HCT116 (cell line): ENCODE data around the gene OR2B6. TPM values are rescaled to one million over a fixed set of nuclear protein-coding genes. Genes with fewer than 3 reads are reported as not detected.

ENCODE experiments used
- ATAC-seq: fragments of 200-7000 bp; cut with Tn5 transposase; 2 replicates; pipeline ENCODE4 v1.9.1; 2020; ENCODE audit warnings: mild to moderate bottlenecking, moderate library complexity
- BruUV-seq: library from RNA; stranded (reverse); fragments of 400-500 nt; replicated peaks from 2 replicates; lab custom pipeline; 2021; lab: Mats Ljungman, UMichigan
- CTCF ChIA-PET: fragments of 300-600 bp; sonication (Branson Sonifier 250); formaldehyde crosslinking; loops from one replicate; lab custom pipeline; 2021; ENCODE audit warnings: antibody characterized with exemption; lab: Charles Lee
- POLR2A ChIA-PET: fragments of 300-600, 350-600 bp; sonication (Branson Sonifier 250); formaldehyde crosslinking; loops from one replicate; lab custom pipeline; 2021; ENCODE audit warnings: antibody characterized with exemption; lab: Charles Lee
- RAD21 ChIA-PET, 2 experiments: fragments of 300-600 bp; sonication (Branson Sonifier 250); formaldehyde crosslinking; loops; one replicate each; lab custom pipeline; 2023; ENCODE audit warnings: low total read pairs in 2 of 2; ENCODE audit not compliant: uncharacterized antibody in 2 of 2, unreplicated experiment in 2 of 2, low non-redundant PET in 1 of 2; lab: Charles Lee
- DNase-seq: peaks from one replicate; pipeline ENCODE4 v3.0.0-alpha.2; 2010; ENCODE audit warnings: low read depth, low spot score
- H2AFZ ChIP-seq: fragments of 200-600 bp; shearing (Covaris generic), sonication (generic); 2 replicates; pipeline ENCODE4 v1.6.1; 2017; ENCODE audit warnings: low read depth, mixed run types, mixed read lengths, antibody characterized with exemption, low read length; ENCODE audit not compliant: poor library complexity, severe bottlenecking
- H3K27ac ChIP-seq: 2 replicates; pipeline ENCODE4 v1.5.1; 2012; ENCODE audit warnings: low read depth, low read length
- H3K27me3 ChIP-seq: fragments of 200-600 bp; sonication (generic); 2 replicates; pipeline ENCODE4 v1.6.1; 2016; ENCODE audit warnings: mixed run types, low read length, mixed read lengths; ENCODE audit not compliant: insufficient read depth
- H3K36me3 ChIP-seq, 2 experiments: fragments of 200-500 bp in 1 of 2; fragments of 200-600 bp in 1 of 2; sonication (Bioruptor generic) in 1 of 2; sonication (generic) in 1 of 2; 2 replicates each; pipeline versions ENCODE4 v1.5.1 to v1.6.1; 2014 to 2016; ENCODE audit warnings: low read length in 2 of 2, inconsistent platforms in 1 of 2, mixed read lengths in 1 of 2, mixed run types in 1 of 2; ENCODE audit not compliant: insufficient read depth in 2 of 2, control insufficient read depth in 1 of 2
- H3K4me1 ChIP-seq, 2 experiments: fragments of 200-600 bp in 1 of 2; sonication (generic) in 1 of 2; 2 replicates each; pipeline versions ENCODE4 v1.5.1 to v1.6.1; 2012 to 2017; ENCODE audit warnings: low read length in 2 of 2, inconsistent platforms in 1 of 2, mild to moderate bottlenecking in 1 of 2, mixed read lengths in 1 of 2, mixed run types in 1 of 2, moderate library complexity in 1 of 2; ENCODE audit not compliant: insufficient read depth in 2 of 2, control insufficient read depth in 1 of 2
- H3K4me2 ChIP-seq: fragments of 200-600 bp; sonication (generic); 2 replicates; pipeline ENCODE4 v1.6.1; 2017; ENCODE audit warnings: mixed run types, low read length, mixed read lengths
- H3K4me3 ChIP-seq, 2 experiments: fragments of 200-600 bp in 1 of 2; sonication (generic) in 1 of 2; replicated peaks in 1 of 2; 2 replicates each; pipeline ENCODE4 v1.5.1; 2011 to 2016; ENCODE audit warnings: low read length in 2 of 2, control low read depth in 1 of 2, low read depth in 1 of 2, mild to moderate bottlenecking in 1 of 2, mixed read lengths in 1 of 2, mixed run types in 1 of 2
- H3K79me2 ChIP-seq: fragments of 200-600 bp; sonication (generic); 2 replicates; pipeline ENCODE4 v1.6.1; 2017; ENCODE audit warnings: mild to moderate bottlenecking, mixed run types, low read length, moderate library complexity, mixed read lengths; ENCODE audit not compliant: insufficient read depth
- H3K9ac ChIP-seq: fragments of 200-600 bp; sonication (generic); 2 replicates; pipeline ENCODE4 v1.6.1; 2016; ENCODE audit warnings: low read length, mixed read lengths
- H3K9me2 ChIP-seq: fragments of 200-600 bp; sonication (generic), shearing (Covaris generic); 2 replicates; pipeline ENCODE4 v1.6.1; 2017; ENCODE audit warnings: mixed run types, mild to moderate bottlenecking, moderate library complexity; ENCODE audit not compliant: insufficient read depth
- H3K9me3 ChIP-seq, 2 experiments: fragments of 200-500 bp in 1 of 2; fragments of 200-600 bp in 1 of 2; sonication (Bioruptor generic) in 1 of 2; sonication (generic) in 1 of 2; 2 replicates each; pipeline ENCODE4 v1.6.1; 2014 to 2017; ENCODE audit warnings: low read length in 2 of 2, mixed read lengths in 2 of 2, inconsistent platforms in 1 of 2, low read depth in 1 of 2, mild to moderate bottlenecking in 1 of 2, mixed run types in 1 of 2, moderate library complexity in 1 of 2; ENCODE audit not compliant: control insufficient read depth in 1 of 2, insufficient read depth in 1 of 2
- H4K20me1 ChIP-seq: fragments of 200-600 bp; sonication (generic), shearing (Covaris generic); 2 replicates; pipeline ENCODE4 v1.6.1; 2017; ENCODE audit warnings: mixed run types, mild to moderate bottlenecking, moderate library complexity; ENCODE audit not compliant: insufficient read depth
- CBX3 ChIP-seq: IDR thresholded peaks from 2 replicates; pipeline ENCODE4 v1.6.1; 2012; ENCODE audit warnings: low read depth
- ELF1 ChIP-seq: IDR thresholded peaks from 2 replicates; pipeline ENCODE4 v1.6.1; 2012; ENCODE audit warnings: low read depth, borderline replicate concordance
- MAX ChIP-seq: IDR thresholded peaks from 2 replicates; pipeline ENCODE4 v1.6.1; 2012
- POLR2AphosphoS5 ChIP-seq: IDR thresholded peaks from 2 replicates; pipeline ENCODE4 v1.6.1; 2011; ENCODE audit warnings: mild to moderate bottlenecking, low read depth, low read length, moderate library complexity
- SRF ChIP-seq: IDR thresholded peaks from 2 replicates; pipeline ENCODE4 v1.6.1; 2012; ENCODE audit warnings: low read depth
- ZFX ChIP-seq: fragments of 450-650 bp; IDR thresholded peaks from 2 replicates; pipeline ENCODE4 v1.6.1; 2017
- intact Hi-C: fragments of 100-400 bp; cut with micrococcal nuclease; formaldehyde crosslinking; loops from 2 replicates; pipeline ENCODE4 v1.10.0; 2022
- total RNA-seq: library from RNA; stranded (reverse); gene quantifications from one replicate; pipeline ENCODE4 v1.2.1, GENCODE V29; 2021; ENCODE audit not compliant: unreplicated experiment

OR2B6 gene
- total RNA-seq, 1 experiment from 2014 or later = 0.25 TPM

GRCh38 chr6:27966816-27967426, 9.9 kb downstream of the OR2B6 start:
- Histone ChIP-seq H3K4me1 (no peaks in the 10 kb centered on the region), H3K27me3 (no peaks in the 10 kb centered on the region), H4K20me1 (no peaks in the 10 kb centered on the region), H3K9me2 (no peaks in the 10 kb centered on the region), H3K9me3 (no peaks in the 10 kb centered on the region; a peak in 1 of 4 replicates), H3K4me3 (no peak overlapping the region), H3K27ac (no peak overlapping the region), H2AFZ (no peak overlapping the region), H3K79me2 (no peaks in the 10 kb centered on the region), H3K36me3 (no peaks in the 10 kb centered on the region), H3K9ac (no peak overlapping the region), H3K4me2 (no peak overlapping the region)
- RAD21 ChIA-PET = no interaction called here
- TF ChIP-seq SRF (no peak), MAX (no peak), POLR2AphosphoS5 (no peak), ELF1 (no peak)
- no peak for ATAC-seq
- DNase-seq = no peak
- CTCF ChIA-PET = no interaction called here
- intact Hi-C loops = no loop called here
- POLR2A ChIA-PET = interaction anchor here (1.3 kb wide), 1 partner anchor 10 kb away, joined by 3 read pairs; no protein-coding TSS in a partner anchor
- BruUV-seq = no TSS peak

GRCh38 chr6:27970444-27970843, 13.4 kb downstream of the OR2B6 start:
- no peaks in the 10 kb centered on the region for H3K27me3 ChIP-seq
- H3K27ac ChIP-seq = no peak overlapping the region
- ChIA-PET RAD21 (no interaction called here), POLR2A (no interaction called here), CTCF (no interaction called here)
- H3K9ac ChIP-seq = no peak overlapping the region
- H3K9me2 ChIP-seq = no peaks in the 10 kb centered on the region
- H3K4me3 ChIP-seq = no peak overlapping the region
- H3K36me3 ChIP-seq = no peaks in the 10 kb centered on the region
- H3K4me1 ChIP-seq = no peaks in the 10 kb centered on the region
- H3K4me2 ChIP-seq = no peak overlapping the region
- ATAC-seq (no peak), DNase-seq (no peak)
- H3K79me2 ChIP-seq = no peaks in the 10 kb centered on the region
- TF ChIP-seq CBX3 (0 out of 2 replicates have a peak, but pooled peaks have one; percentile 24), ZFX (no peak)
- H4K20me1 ChIP-seq = no peaks in the 10 kb centered on the region
- BruUV-seq = no TSS peak
- H3K9me3 ChIP-seq = no peaks in the 10 kb centered on the region; a peak in 1 of 4 replicates
- intact Hi-C loops = no loop called here
- no peak overlapping the region for H2AFZ ChIP-seq
